IMR-90 (cell line): ENCODE results near the gene NOL9. TPM values are rescaled to one million over a fixed set of nuclear protein-coding genes. Genes with fewer than 3 reads are reported as not detected.
A peak's percentile ranks its signal among the peaks of the same experiment; 100 is the strongest.

Experiments used
- CHD1 ChIP-seq: IDR thresholded peaks from 2 replicates; pipeline ENCODE4 v1.6.1; 2012; ENCODE audit warnings: low read depth, low read length, improper control_type of control experiment
- MAZ ChIP-seq: IDR thresholded peaks from 2 replicates; pipeline ENCODE4 v1.6.1; 2012; ENCODE audit warnings: low read depth, mild to moderate bottlenecking, low read length, improper control_type of control experiment, moderate library complexity, borderline replicate concordance
- NFE2L2 ChIP-seq: fragments of 150-350 bp; IDR thresholded peaks from 2 replicates; pipeline ENCODE4 v1.6.1; 2016; ENCODE audit warnings: low read depth, mild to moderate bottlenecking, low read length
- SMC3 ChIP-seq: fragments of 150-350 bp; IDR thresholded peaks from 2 replicates; pipeline ENCODE4 v1.6.1; 2016; ENCODE audit warnings: low read depth, mild to moderate bottlenecking, antibody characterized with exemption, low read length, moderate library complexity
- USF2 ChIP-seq: fragments of 150-350 bp; IDR thresholded peaks from 2 replicates; pipeline ENCODE4 v1.6.1; 2017; ENCODE audit warnings: mild to moderate bottlenecking, antibody characterized with exemption, low read length, low read depth
- polyA plus RNA-seq, 3 experiments: library from polyadenylated mRNA; depleted of rRNA; stranded (reverse); fragments of >200 nt; gene quantifications; 2 replicates each; pipeline ENCODE4 v1.2.3, GENCODE V29; 2012; ENCODE audit warnings: low replicate concordance in 1 of 3
- total RNA-seq: library from RNA; depleted of rRNA; stranded (reverse); fragments of >200 nt; gene quantifications from 2 replicates; pipeline ENCODE4 v1.2.3, GENCODE V29; 2012

Gene NOL9
- total and polyA plus RNA-seq, 2 of the 4 experiments (the other 2 are of a cell fraction), result 13.0 to 19.2 TPM

- TF ChIP-seq USF2 (peak; percentile 5; the same call in 1 of the 2 replicates), CHD1 (no peak), SMC3 (peak; percentile 67), NFE2L2 (no peak), MAZ (peak; percentile 92)
These were observed at the start of gene NOL9 (continued) for GRCh38 chr1:6554031-6554906.
